ENCODE data around the gene RGL1.

GRCh38 chr1:183966487-183966886 lies 161.6 kb downstream of the RGL1 start:
- no peak for TF ChIP-seq CTCF (IDR thresholded peaks at IDR 0.05; ENCODE audit: low read depth, low read length, poor library complexity, severe bottlenecking)
- TF ChIP-seq EZH2phosphoT487 (IDR thresholded peaks at IDR 0.05; ENCODE audit: borderline replicate concordance, low read length) = no peak

Measured in DOHH2 (cell line).